GM12873 (cell line): ENCODE results near the gene CEP95.

Experiments
- CTCF ChIP-seq: IDR thresholded peaks from 2 replicates; pipeline ENCODE4 v1.5.1; 2012; ENCODE audit warnings: low read depth, mild to moderate bottlenecking, moderate library complexity, low read length, control low read depth; ENCODE audit not compliant: insufficient read depth; ENCODE audit errors: missing control alignments

Gene CEP95, protein sequence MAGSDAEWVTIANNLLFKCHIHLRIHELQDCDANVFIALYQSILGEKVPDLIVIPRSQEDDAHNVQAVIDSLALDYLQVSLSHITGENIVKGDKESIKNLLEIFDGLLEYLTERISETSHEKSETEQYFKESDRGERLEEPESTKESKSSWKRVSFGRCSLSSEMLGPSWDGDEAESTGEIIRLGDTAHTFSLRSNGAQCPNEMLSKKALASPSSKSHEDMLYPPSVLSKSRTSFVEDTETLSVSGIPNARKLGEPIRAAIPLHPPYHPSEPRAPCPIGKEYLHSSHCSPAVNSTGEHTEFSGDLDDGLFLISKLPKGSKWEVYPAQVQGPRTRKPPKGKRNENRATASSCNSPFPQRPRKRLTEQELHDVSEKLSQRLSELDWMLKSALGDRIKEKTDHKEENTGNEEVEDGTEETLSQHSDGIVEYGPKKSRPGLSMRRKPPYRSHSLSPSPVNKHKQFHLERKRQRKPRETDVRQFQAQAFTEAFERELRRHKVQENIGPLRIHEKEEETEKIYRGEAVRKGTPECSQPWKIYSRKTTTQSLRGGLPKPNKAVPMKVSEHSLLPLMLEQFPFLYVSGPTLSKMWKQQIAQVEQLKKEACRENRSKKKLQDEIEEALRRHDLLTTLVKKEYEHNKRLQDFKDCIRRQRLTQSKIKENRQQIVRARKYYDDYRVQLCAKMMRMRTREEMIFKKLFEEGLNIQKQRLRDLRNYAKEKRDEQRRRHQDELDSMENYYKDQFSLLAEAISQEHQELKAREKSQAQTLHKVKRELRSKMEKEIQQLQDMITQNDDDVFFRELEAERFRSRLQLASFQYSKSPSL

DNA sequence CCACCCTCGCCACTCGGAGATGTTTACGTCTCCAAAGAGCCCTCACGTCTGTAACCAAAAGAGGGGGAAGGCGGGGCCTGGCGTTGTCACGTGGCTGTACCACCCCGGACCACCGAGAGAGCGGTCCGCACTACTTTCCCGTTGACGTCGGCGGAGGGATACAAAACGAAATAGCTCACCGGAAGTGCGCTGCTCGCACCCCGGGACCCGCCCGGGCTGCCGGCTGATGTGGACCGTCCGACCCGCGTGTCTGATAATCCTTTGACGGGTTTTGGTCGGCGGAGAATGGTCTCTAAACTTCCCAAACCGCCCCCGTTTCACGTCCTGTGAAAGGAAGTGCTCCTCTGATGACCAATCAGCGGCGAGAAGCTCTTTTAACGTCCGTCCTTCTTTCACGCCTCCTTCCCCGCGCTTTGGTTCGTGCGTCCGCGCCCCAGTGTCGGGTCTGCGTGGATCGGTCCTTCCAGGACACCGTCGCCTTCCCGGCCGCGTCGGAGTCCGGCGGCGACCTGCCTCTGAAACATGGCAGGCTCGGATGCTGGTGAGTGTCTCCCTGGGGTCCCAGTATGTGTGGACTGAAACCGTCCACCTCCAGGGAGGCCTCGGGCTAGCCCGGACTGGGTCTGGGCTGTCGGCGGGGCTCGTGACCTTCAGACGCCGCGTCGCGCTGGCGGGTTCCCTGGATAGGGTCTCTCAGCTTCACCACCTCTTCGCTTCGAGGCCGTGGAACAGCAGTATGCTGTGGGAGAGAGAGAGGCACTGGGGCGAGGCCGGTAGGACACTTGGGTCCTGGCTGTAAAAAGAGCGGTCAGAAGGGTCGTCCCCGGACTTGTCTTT, at the start of gene CEP95:
Gene CEP95, plus strand, starts transcription at position 402 of the 837 bp plus-strand sequence. Its CDS starts 121 bp downstream, at position 523.
- TF ChIP-seq CTCF, result no peak

DNA sequence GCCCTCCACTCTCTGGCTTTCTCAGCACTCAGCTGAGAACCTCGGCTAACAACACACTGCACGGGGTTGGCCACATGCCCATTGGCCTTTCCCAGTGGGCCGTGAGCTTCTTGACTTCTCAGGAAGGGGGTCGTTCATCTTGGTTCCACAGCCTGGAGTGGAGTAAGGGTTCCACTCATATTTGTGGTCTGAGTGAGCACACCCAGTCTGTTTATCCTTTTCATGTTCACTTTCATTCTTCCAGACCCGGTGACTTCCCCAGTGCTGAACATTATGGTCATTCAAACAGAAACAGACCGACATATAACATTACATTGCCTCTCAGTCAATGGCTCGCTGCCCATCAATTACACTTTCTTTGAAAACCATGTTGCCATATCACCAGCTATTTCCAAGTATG, 49.6 kb upstream of the CEP95 start:
- no peak for TF ChIP-seq CTCF

GRCh38 chr17:64458756-64459155, 48.0 kb upstream of the CEP95 start:
- TF ChIP-seq CTCF, result no peak

GRCh38 chr17:64459284-64459747, 47.5 kb upstream of the CEP95 start:
- TF ChIP-seq CTCF, result no peak

GRCh38 chr17:64460955-64461354, 45.8 kb upstream of the CEP95 start:
- TF ChIP-seq CTCF, result no peak

- no peak for TF ChIP-seq CTCF
Observed at GRCh38 chr17:64461788-64462187, 45.0 kb upstream of the CEP95 start.
